ENCODE results near the gene MDC1.

The MDC1 gene

DNA sequence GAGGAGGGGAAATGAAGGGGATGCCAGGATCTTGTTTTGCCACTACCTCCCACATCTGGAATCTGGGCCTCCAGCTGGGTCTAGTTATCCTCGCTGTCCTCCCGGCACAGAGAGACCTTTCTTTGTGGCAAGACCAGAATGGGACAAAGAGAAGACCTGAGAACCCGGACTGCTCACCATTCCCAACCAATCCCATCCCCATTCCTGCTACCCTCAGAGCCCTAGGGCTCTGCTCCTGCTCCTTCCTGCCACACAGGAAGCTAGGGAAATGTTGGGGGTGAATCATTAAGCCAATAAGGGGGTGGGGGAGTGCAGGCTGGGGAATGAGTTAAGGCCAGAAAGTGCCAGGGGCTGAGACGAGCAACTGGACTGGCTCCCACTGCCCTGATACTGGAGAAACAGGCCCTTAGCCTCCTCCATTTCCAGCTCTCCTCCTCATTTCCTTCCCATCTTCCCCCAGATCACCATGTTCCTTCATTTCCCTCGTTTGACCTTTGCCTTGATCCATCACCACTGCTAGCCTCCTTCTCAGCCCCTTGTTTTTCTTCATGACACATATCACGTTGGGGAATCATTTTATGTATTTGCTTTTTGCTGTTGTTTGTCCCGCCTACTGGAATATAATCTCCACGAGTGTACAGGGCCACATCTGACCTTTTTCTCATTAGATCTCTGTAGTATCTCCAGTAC is 31.9 kb upstream of the MDC1 start:
- peak; percentile 86 for DNase-seq (ENCODE audit: low read depth)

- no peak for DNase-seq (ENCODE audit: low read depth)
These were observed 31.1 kb upstream of the MDC1 start for GRCh38 chr6:30747902-30748769.

GRCh38 chr6:30747300-30747687 is 30.2 kb upstream of the MDC1 start:
- DNase-seq (ENCODE audit: low read depth), result peak; percentile 37

DNA sequence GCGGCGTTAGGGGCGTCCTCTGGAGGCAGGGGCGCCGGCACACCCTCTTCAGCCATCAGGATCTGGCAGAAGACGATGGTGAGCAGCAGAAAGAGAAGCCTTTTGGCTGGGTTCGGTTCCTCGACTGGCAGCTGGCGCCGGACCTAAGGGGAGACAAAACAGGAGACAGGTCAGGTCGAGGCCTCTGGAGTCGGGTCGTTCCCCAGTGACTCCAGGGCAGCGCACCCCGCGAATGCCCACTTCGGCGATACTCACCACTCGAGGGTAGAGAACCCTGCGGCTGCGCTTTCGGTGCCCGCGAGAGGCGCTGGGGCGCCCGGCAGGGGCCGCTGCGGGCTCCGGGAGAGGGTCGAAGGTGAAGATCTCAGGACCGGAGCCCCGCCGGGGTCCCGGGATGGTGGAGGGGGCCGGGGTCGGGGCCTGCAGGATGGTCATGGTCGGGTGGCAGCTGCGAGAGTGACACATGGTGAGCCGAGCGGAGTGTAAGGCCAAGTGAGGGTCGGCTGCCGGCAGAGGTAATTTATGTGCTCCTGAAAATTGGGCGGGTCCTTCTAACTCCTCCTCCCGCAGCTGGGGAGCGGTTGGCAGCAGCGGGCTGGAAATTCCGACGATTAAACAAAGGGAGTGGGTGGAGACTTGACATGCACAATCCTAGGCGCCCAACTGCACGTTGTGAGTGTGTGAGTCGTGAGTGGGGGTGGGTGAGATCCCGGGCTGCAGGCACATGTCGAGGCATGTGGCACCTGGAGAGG is 27.1 kb upstream of the MDC1 start, which contains the start of gene IER3:
Gene IER3 (minus strand): TSS at position 494 of the 752 bp plus-strand sequence. CDS start 29 bp downstream, at position 465.
- peak; percentile 96 for DNase-seq (ENCODE audit: low read depth)

DNA sequence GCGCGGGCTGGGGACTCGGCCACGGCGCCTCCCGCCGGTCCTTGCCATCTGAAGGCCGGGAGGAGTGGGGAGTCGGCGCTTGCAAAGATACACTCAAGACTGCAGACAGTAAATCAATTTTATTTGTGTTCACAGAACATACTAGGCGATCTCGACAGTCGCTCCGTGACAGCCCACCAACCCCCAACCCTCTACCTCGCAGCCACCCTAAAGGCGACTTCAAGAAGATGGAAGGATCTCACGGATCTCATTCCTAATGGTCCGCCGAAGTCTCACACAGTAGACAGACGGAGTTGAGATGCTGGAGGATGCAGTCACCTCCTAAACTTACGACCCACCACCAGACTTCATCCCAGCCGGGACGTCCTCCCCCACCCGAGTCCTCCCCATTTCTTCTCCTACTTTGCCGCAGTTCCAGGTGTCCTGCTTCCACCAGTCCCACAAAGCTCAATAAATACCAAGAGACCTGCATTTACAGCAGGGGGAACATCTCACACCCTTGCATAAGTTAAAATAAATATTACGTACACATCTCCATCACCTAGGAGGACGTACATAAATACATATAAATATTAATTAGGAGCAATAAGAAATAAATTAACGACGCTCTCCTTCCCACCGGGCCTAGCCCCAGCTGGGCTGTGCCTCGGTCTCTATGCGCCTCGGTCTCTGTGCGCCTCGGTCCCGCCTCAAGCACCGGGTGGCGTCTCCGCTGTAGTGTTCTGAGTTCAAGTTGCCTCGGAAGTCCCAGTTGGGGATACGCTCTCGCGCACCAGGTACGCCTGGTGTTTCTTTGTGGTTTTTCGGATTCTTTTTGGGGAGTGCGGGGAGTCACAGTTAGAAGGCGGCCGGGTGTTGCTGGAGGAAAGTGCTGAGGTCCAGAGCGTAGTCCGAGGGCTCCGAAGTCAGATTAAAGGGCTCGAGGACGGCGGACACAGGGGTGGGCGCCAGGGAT is 26.3 kb upstream of the MDC1 start:
- peak; percentile 52 for DNase-seq (ENCODE audit: low read depth)

- peak; percentile 98 for DNase-seq (ENCODE audit: low read depth)
These were observed 25.4 kb upstream of the MDC1 start, which contains the start of gene FLOT1 for GRCh38 chr6:30742316-30743098. Gene FLOT1, minus strand, starts transcription at chr6:30742687. Its CDS starts 498 bp downstream, at chr6:30742189.

GRCh38 chr6:30741789-30742315 is 24.8 kb upstream of the MDC1 start:
- no peak for DNase-seq (ENCODE audit: low read depth)

GRCh38 chr6:30741063-30741779 is 24.1 kb upstream of the MDC1 start:
- DNase-seq (ENCODE audit: low read depth), result no peak

- no peak for DNase-seq (ENCODE audit: low read depth)
These were observed 23.4 kb upstream of the MDC1 start for GRCh38 chr6:30740540-30740870.

GRCh38 chr6:30738532-30738931 is 21.5 kb upstream of the MDC1 start:
- DNase-seq (ENCODE audit: low read depth), result no peak

GRCh38 chr6:30735668-30736314 is 18.7 kb upstream of the MDC1 start:
- no peak for DNase-seq (ENCODE audit: low read depth)

- no peak for DNase-seq (ENCODE audit: low read depth)
These were observed 15.3 kb upstream of the MDC1 start for GRCh38 chr6:30732237-30732943.

- DNase-seq (ENCODE audit: low read depth), result peak; percentile 57
These were observed 13.7 kb upstream of the MDC1 start for GRCh38 chr6:30730601-30731435.

GRCh38 chr6:30727920-30728553 is 11.0 kb upstream of the MDC1 start:
- peak; percentile 79 for DNase-seq (ENCODE audit: low read depth)

- DNase-seq (ENCODE audit: low read depth), result peak; percentile 58
These were observed 9.7 kb upstream of the MDC1 start for GRCh38 chr6:30726506-30727413.
